GM12891 (cell line): Measurements from ENCODE around the gene IRF8.

Experiments used
- POLR2A ChIP-seq: IDR thresholded peaks from 2 replicates; pipeline ENCODE4 v1.6.1; 2011; ENCODE audit warnings: low read depth, low read length, control low read depth
- POLR2AphosphoS5 ChIP-seq: IDR thresholded peaks from 2 replicates; pipeline ENCODE4 v1.6.1; 2011; ENCODE audit warnings: low read depth, low read length, control low read depth
- TAF1 ChIP-seq: IDR thresholded peaks from 2 replicates; pipeline ENCODE4 v1.6.1; 2011; ENCODE audit warnings: low read depth, low read length, control low read depth

GRCh38 chr16:85926370-85926769, 27.4 kb downstream of the IRF8 start:
- no peak for TF ChIP-seq TAF1
- no peak for TF ChIP-seq POLR2A
- no peak for TF ChIP-seq POLR2AphosphoS5
